ENCODE results near the gene ETV6.

The ETV6 gene

GRCh38 chr12:11741434-11742092 lies 92.1 kb downstream of the ETV6 start:
- no peak for DNase-seq
- no peaks in the 10 kb centered on the region for H3K36me3 ChIP-seq
- H3K4me3 ChIP-seq (ENCODE audit: low read depth, low read length), result no peak overlapping the region
- TF ChIP-seq CTCF (IDR thresholded peaks at IDR 0.05; ENCODE audit: low read depth, low read length), result no peak
- no peaks in the 10 kb centered on the region for H3K27me3 ChIP-seq (ENCODE audit: insufficient read depth, low read depth, severe bottlenecking)
- H3K9me3 ChIP-seq (ENCODE audit: severe bottlenecking), result no peaks in the 10 kb centered on the region
- no peak overlapping the region for H3K27ac ChIP-seq

- H3K27ac ChIP-seq, result no peak overlapping the region
- no peaks in the 10 kb centered on the region for H3K27me3 ChIP-seq (ENCODE audit: insufficient read depth, low read depth, severe bottlenecking)
- no peaks in the 10 kb centered on the region for H3K9me3 ChIP-seq (ENCODE audit: severe bottlenecking)
- H3K36me3 ChIP-seq, result no peaks in the 10 kb centered on the region
- TF ChIP-seq CTCF (IDR thresholded peaks at IDR 0.05; ENCODE audit: low read depth, low read length), result no peak
- no peak overlapping the region for H3K4me3 ChIP-seq (ENCODE audit: low read depth, low read length)
- DNase-seq, result no peak
Measured at GRCh38 chr12:11743423-11744409, 94.2 kb downstream of the ETV6 start.

GRCh38 chr12:11744410-11744801 lies 94.9 kb downstream of the ETV6 start:
- Histone ChIP-seq H3K27me3 (ENCODE audit: insufficient read depth, low read depth, severe bottlenecking) (no peaks in the 10 kb centered on the region), H3K9me3 (ENCODE audit: severe bottlenecking) (no peaks in the 10 kb centered on the region), H3K27ac (no peak overlapping the region), H3K36me3 (no peaks in the 10 kb centered on the region), H3K4me3 (ENCODE audit: low read depth, low read length) (no peak overlapping the region)
- no peak for TF ChIP-seq CTCF (IDR thresholded peaks at IDR 0.05; ENCODE audit: low read depth, low read length)
- peak; percentile 43 for DNase-seq

GRCh38 chr12:11745113-11745512 lies 95.6 kb downstream of the ETV6 start:
- TF ChIP-seq CTCF (IDR thresholded peaks at IDR 0.05; ENCODE audit: low read depth, low read length), result no peak
- Histone ChIP-seq H3K4me3 (ENCODE audit: low read depth, low read length) (no peak overlapping the region), H3K36me3 (no peaks in the 10 kb centered on the region), H3K27ac (no peak overlapping the region), H3K9me3 (ENCODE audit: severe bottlenecking) (no peaks in the 10 kb centered on the region), H3K27me3 (ENCODE audit: insufficient read depth, low read depth, severe bottlenecking) (no peaks in the 10 kb centered on the region)
- DNase-seq, result no peak

- H3K27ac ChIP-seq, result no peak overlapping the region
- H3K4me3 ChIP-seq (ENCODE audit: low read depth, low read length), result no peak overlapping the region
- H3K27me3 ChIP-seq (ENCODE audit: insufficient read depth, low read depth, severe bottlenecking), result no peaks in the 10 kb centered on the region
- no peak for DNase-seq
- H3K9me3 ChIP-seq (ENCODE audit: severe bottlenecking), result no peaks in the 10 kb centered on the region
- no peak for TF ChIP-seq CTCF (IDR thresholded peaks at IDR 0.05; ENCODE audit: low read depth, low read length)
- H3K36me3 ChIP-seq, result no peaks in the 10 kb centered on the region
Measured at GRCh38 chr12:11746024-11746771, 96.7 kb downstream of the ETV6 start.
